ENCODE data around the gene PRR19.

DNA sequence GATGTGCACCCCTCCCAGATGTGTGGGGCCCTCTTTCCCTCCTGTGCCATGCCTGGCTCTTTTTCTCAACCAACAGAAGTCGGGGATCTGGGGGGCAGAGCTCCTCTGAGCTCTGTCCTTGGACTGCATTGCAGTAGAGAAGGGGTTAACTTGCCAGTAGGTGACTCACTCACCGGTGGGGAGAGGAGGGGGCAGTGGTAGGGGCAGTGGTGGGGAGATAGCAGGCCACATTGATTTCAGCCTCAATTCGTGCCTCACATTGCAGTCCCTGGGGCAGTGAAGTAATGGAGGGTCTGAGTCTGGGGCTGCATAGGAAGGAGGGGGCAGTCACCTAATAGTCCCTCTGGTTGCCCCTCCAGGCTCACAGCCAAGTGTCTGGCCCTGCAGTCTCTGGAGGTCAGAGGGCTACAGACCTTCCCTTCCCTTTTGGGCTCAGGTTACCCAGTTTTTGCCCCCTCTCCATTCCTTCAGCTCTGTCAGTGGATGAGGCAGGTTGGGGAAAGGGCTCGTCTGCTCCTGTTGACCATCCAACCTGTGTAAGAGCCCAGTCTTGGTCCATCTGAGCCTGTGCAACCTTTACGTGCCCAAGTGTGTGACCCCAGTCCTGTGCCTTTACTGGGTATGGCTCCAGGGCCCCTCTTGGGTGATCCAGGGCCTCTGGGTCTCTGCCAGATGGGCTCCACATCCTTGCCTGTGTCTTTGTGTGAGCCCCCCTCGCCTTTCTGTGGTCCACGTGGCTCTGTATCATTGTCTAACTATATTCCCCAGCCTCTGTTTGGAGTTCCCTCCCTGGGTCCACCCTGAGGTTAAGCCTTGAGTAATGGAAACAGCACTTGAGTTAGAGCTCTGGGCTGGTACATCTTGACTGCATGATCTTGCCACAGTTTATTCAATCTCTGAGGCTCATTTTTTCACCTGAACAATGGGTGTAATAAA is 19.8 kb upstream of the PRR19 start:
- TF ChIP-seq GABPA (IDR thresholded peaks at IDR 0.05; ENCODE audit: low read depth) (no peak), POLR2AphosphoS5 (IDR thresholded peaks at IDR 0.05; ENCODE audit: low read depth) (no peak)
- TF ChIP-seq, protein P1, sequence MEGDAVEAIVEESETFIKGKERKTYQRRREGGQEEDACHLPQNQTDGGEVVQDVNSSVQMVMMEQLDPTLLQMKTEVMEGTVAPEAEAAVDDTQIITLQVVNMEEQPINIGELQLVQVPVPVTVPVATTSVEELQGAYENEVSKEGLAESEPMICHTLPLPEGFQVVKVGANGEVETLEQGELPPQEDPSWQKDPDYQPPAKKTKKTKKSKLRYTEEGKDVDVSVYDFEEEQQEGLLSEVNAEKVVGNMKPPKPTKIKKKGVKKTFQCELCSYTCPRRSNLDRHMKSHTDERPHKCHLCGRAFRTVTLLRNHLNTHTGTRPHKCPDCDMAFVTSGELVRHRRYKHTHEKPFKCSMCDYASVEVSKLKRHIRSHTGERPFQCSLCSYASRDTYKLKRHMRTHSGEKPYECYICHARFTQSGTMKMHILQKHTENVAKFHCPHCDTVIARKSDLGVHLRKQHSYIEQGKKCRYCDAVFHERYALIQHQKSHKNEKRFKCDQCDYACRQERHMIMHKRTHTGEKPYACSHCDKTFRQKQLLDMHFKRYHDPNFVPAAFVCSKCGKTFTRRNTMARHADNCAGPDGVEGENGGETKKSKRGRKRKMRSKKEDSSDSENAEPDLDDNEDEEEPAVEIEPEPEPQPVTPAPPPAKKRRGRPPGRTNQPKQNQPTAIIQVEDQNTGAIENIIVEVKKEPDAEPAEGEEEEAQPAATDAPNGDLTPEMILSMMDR (IDR thresholded peaks at IDR 0.05; ENCODE audit: insufficient read depth, low read length), result no peak
- TF ChIP-seq, protein P2, sequence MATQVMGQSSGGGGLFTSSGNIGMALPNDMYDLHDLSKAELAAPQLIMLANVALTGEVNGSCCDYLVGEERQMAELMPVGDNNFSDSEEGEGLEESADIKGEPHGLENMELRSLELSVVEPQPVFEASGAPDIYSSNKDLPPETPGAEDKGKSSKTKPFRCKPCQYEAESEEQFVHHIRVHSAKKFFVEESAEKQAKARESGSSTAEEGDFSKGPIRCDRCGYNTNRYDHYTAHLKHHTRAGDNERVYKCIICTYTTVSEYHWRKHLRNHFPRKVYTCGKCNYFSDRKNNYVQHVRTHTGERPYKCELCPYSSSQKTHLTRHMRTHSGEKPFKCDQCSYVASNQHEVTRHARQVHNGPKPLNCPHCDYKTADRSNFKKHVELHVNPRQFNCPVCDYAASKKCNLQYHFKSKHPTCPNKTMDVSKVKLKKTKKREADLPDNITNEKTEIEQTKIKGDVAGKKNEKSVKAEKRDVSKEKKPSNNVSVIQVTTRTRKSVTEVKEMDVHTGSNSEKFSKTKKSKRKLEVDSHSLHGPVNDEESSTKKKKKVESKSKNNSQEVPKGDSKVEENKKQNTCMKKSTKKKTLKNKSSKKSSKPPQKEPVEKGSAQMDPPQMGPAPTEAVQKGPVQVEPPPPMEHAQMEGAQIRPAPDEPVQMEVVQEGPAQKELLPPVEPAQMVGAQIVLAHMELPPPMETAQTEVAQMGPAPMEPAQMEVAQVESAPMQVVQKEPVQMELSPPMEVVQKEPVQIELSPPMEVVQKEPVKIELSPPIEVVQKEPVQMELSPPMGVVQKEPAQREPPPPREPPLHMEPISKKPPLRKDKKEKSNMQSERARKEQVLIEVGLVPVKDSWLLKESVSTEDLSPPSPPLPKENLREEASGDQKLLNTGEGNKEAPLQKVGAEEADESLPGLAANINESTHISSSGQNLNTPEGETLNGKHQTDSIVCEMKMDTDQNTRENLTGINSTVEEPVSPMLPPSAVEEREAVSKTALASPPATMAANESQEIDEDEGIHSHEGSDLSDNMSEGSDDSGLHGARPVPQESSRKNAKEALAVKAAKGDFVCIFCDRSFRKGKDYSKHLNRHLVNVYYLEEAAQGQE (IDR thresholded peaks at IDR 0.05; ENCODE audit: insufficient replicate concordance, low read depth), result no peak

Measured in HL-60 (cell line).